Inferior parietal cortex (tissue), 1 donor: ENCODE measurements around the gene KDR.

Experiments used
- DNase-seq: peaks from one replicate; pipeline ENCODE4 v3.0.0-alpha.2; 2016; ENCODE audit errors: extremely low spot score

KDR gene

DNA sequence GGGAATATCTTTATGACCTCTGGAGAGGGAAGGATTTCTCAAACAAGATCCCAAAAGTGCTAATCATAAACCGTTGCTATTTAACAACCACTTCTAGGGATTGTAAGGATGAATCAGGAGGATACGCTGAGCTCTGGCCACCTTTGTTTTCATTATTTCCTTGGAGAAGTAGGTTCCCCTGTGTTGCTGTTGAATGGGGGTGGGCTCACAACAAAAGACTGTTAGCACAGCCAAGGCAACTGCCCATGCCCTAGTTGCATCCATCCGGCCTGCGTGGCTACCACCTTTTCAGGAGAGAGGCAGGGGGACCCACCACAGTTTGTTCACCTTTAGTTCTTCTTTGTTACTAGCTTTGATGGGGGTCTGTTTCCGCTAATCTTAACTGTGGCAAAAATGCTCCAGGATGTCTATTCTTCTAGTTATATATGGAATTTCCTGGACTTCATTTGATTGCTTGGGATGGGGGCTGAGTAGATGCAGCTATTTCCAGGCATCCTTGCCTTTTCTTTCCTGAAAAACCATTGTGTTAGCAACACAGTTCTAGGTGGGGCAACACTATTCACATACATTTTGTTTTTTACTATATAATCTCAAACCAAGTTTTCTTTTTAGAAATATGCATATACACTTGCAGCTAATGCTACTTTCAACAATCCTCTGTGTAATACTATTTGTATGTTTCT is 95.4 kb downstream of the KDR start:
- no peak for DNase-seq

DNA sequence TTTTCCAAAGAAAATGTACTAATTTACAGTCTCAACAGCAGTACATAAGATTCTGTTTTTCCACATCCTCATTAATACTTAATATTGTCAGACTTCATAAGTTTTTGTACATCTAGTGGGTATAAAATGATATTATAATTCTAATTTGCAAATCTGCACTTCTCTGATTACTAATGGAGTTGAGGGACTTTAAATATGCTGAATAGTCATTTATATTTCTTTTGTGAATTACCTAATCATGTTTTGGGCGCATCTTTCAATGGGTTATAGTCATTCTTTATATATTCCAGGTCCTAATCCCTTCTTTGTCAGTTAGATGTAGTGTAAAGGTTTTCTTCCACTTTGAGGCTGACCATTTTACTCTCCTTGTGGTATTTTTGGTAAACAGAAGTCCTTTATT is 96.1 kb downstream of the KDR start:
- no peak for DNase-seq
